HS-5 (cell line): ENCODE data around the gene CTDP1.
"Not testable (repeated sequence)": the region's sequence is repeated elsewhere in the genome, so short reads cannot be mapped to it uniquely, and the experiment has no call there.

Source experiments
- DNase-seq: peaks from one replicate; pipeline ENCODE4 v3.0.0-alpha.2; 2012; ENCODE audit warnings: low read depth

The CTDP1 gene

DNA sequence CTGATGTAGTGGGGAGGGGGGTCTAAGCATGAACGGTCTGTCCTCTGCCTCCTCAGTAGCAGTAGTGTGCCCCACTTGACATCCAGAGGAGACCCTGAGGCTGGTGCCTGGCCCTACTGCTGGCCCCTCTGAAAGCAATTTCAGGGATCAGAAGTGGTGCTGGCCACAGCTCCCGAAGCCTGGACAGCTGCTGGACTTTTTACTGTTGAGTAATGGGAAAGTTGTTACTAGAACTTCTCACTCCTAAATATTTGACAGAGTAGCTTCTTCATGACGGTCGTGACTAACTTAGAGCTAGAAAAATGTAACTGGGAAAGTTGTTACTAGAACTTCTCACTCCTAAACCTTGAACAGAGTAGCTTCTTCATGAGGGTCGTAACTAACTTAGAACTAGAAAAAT is 23.3 kb downstream of the CTDP1 start:
- DNase-seq = no peak

DNA sequence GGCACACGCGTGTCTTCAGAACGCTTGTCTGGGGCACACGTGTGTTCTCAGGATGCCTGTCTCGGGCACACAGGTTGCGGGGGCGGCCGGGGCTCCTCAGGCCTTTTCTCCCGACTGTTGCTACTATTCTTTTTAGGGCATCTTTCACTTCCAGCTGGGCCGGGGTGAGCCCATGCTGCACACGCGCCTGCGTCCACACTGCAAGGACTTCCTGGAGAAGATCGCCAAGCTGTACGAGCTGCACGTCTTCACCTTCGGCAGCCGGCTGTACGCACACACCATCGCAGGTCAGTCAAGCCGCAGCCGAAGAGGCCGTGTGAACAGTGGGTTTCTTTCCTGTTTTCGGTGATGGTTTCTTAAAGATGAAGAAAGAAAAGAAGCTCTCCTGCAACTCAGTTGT is 25.0 kb downstream of the CTDP1 start:
- DNase-seq = no peak

DNA sequence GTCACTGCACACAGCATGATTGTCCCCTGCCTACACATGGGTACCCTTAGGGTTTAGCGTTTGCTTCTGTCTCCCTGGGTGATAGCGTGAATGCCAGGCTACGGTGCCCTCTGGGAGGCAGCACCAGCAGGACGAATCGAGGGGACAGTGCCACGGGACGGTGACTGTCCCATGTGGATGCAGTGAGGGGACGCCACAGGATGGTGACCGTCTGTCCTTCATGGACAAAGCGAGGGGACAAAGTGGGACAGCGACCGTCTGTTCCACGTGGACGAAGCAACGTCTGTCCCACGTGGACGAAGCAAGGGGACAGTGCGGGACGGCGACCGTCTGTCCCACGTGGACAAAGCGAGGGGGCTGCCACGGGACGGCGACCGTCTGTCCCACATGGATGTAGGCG is 25.7 kb downstream of the CTDP1 start:
- DNase-seq = no peak

DNA sequence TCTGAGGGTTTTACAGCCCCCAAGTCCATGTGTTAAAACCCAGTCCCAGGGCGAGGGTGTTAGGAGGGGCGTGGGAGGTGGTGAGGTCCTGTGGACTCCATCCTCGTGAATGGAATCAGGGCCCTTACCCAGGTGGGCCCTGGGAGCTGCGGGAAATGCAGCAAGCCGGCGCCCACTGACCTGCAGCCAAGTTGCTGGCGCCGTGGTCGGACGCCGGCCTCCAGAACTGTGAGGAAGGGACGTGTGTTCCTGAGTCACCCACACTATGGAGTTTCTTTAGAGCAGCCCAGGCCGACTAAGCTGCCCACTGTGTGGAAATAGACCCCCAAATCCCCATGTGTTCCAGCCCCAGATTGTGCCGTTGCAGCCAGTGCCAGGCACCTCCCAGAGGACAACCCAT is 26.4 kb downstream of the CTDP1 start:
- DNase-seq = no peak

DNA sequence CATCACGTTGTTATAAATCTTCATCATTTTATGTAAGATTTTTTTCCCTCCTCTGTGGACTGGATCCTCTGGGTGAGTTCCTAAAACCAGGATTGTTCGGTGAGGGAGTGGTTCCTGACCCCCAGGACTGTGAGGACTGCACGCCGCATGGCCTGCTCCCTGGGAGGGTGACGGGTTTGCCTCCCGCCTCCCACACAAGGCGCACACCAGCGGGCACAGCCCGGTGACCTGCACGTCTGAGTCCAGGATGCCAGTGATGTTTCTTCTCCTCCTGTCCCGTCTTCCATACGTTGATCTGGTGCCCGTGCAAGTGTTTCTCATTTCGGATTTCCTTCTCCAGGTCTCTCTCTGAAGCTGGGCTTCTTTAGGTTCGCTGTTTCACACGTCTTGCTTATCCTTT is 27.1 kb downstream of the CTDP1 start:
- DNase-seq = no peak

DNA sequence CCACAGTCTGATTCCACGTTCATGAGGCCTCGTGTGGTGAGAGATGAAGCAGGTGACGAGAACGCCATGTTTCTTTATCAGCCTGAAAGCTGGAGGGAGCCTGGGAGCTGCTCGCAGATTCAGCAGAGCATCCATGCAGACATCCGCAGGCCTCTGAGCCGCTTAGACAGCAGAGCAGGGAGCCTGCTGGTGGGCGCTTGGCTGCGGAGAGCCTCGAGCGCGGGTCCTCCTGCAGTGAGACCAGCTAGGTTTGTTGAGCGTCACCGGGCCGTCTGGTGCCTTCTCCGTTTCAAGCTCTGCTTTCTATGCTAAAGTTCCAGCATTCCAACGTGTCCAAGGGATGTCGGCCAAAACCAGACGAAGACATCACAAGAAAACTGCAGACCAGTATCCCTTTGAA is 27.6 kb downstream of the CTDP1 start:
- no peak for DNase-seq

DNA sequence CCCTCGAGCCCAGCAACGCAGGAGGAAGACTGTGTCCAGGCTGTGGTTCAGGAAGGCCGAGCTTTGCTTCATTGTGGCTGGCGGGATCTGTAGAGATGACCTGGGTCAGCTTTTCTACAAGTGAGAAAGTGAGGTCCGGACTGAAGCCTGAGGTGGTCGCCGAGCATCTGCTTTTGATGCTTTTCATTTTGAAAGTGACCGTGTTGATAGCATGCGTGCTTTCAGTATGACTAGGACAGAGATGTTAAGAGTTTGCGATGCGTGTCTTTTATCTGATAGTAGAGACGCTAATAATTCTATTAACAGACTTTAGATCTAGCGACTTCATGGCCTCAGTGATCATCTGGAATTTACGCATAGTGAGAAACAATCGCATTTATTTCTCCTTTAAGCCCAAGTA is 28.1 kb downstream of the CTDP1 start:
- no peak for DNase-seq

DNA sequence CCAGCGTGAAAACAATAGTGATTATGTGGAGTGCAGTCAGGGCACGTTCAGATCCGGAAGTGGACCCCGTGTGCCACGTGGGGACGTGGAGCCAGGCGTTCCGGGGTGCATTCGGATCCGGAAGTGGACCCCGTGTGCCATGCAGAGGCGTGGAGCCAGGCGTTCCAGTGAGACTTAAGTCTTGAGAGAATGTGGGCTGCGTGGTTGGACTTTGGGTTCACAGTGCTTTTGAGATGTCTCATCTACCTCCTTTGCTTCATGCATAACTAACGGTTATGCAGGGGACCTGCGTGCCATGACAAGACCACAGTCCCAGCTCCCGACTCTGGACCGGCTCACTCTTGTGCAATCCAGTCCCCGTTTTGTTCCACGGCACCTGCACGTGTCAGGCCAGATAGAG is 28.8 kb downstream of the CTDP1 start:
- DNase-seq = no peak

DNA sequence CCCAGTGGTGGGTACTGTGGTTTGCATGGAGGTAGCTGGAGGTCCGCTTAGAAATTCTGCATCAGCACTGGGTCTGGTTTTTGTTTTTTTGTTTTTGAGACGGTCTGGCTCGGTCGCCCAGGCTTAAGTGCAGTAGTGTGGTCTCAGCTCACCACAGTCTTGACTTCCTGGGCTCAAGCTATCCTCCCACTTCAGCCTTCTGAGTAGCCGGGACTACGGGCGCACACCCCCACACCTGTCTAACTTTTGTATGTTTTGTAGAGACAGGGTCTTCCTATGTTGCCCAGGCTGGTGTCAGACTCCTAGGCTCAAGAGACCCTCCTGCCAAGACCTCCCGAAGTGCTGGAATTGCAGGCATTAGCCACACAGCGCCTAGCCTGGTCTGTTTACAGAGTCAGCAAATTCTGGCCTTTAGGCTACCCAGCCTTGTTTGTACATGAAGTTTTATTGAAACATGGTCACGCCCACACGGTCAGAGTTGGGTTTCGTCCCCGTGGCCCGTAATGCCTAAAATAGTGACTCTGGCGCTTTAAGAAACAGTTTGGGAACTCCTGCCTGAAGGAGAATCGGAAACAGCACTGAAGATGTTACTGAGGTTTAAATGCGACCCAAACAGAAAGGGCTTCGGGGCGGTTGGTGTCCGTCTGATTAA is 32.7 kb downstream of the CTDP1 start:
- DNase-seq = no peak

DNA sequence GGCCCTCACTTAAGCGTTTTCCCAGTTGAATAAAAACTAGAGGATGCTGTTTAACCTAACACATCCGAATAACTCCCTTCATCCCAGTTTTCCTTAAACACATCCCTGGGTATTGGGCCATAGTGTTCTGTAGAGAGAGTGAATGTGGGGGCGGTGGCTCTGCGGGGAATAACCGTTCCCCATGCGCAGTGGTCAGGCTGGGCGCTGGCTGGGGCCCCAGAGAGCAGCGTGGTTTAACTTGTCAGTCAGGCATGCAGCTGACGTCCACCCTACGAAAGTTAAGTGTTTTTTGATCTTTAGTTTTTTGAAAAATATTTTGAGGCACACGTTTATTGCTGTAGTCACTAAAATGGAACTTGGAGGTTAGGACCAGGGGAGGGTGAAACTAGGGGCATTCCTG is 33.7 kb downstream of the CTDP1 start:
- DNase-seq = no peak

DNA sequence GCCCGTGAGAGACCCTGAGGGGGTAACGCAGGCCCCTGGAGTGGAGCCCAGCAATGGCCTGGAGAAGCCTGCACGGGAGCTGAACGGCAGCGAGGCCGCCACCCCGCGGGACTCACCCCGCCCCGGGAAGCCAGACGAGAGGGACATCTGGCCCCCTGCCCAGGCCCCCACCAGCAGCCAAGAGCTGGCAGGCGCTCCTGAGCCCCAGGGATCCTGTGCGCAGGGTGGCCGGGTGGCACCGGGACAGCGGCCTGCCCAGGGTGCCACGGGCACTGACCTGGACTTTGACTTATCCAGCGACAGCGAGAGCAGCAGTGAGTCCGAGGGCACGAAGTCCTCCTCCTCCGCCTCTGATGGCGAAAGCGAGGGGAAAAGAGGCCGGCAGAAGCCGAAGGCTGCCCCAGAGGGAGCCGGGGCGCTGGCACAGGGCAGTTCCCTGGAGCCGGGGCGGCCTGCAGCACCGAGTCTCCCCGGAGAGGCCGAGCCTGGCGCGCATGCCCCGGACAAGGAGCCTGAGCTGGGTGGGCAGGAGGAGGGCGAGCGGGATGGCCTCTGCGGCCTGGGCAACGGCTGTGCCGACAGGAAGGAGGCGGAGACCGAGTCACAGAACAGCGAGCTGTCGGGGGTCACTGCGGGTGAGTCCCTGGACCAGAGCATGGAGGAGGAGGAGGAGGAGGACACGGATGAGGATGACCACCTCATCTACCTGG is 35.1 kb downstream of the CTDP1 start:
- DNase-seq = no peak

DNA sequence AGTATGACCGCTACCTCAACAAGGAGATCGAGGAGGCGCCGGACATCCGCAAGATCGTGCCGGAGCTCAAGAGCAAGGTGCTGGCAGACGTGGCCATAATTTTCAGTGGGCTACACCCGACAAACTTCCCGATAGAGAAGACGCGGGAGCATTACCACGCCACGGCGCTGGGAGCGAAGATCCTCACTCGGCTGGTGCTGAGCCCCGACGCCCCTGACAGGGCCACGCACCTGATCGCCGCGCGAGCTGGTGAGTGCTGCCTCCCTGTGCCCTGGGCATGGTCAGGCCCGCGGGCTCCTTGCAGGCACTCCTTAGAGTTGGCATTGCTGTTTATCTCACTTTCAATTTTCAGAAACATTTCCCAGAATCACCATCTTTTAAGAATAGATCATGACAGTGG is 35.7 kb downstream of the CTDP1 start:
- no peak for DNase-seq

DNA sequence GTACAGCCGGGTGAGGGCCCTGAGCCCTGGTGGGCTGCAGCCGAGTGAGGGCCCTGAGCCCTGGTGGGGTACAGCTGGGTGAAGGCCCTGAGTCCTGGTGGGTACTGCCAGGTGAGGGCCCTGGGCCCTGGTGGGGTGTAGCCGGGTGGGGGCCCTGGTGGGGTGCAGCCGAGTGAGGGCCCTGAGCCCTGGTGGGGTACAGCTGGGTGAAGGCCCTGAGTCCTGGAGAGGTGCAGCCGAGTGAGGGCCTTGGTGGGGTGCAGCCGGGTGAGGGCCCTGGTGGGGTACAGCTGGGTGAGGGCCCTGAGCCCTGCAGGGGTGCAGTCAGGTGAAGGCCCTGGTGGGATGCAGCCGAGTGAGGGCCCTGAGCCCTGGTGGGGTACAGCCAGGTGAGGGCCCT is 37.5 kb downstream of the CTDP1 start:
- no peak for DNase-seq

DNA sequence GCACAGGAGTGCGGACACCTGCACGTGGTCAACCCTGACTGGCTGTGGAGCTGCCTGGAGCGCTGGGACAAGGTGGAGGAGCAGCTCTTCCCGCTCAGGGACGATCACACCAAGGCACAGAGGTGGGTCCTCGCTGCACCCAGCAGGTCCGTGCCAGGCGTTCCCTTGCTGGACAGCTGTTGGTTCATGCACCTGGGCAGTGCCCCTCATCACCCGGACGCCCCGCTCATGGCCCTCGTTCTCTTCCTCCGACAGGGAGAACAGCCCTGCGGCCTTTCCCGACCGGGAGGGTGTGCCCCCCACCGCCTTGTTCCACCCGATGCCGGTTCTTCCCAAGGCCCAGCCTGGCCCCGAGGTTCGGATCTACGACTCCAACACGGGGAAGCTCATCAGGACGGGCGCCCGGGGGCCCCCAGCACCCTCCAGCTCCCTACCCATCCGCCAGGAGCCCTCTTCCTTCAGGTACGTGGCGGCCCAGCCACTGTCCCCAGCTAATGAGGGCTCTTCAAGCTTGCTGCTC is 38.0 kb downstream of the CTDP1 start:
- no peak for DNase-seq

DNA sequence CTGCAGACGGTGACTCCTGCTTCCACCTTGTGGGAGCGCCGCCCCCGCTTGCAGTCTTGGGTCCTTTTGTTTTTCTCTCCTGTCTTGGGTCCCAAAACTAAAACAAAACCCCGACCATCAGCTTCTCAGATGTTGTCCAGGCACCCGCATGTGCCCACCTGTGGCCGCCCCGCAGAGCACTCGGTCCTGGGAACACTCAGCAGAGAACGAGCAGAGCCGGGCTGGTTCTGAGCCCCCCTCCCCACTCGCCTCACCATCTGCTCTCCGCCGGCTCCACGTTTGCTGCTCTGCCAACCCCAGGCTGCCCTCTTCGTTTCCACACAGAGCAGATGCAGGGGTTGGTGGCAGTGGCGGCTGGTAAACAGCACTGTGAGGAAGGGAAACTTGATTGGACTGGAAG is 38.5 kb downstream of the CTDP1 start:
- DNase-seq = no peak

DNA sequence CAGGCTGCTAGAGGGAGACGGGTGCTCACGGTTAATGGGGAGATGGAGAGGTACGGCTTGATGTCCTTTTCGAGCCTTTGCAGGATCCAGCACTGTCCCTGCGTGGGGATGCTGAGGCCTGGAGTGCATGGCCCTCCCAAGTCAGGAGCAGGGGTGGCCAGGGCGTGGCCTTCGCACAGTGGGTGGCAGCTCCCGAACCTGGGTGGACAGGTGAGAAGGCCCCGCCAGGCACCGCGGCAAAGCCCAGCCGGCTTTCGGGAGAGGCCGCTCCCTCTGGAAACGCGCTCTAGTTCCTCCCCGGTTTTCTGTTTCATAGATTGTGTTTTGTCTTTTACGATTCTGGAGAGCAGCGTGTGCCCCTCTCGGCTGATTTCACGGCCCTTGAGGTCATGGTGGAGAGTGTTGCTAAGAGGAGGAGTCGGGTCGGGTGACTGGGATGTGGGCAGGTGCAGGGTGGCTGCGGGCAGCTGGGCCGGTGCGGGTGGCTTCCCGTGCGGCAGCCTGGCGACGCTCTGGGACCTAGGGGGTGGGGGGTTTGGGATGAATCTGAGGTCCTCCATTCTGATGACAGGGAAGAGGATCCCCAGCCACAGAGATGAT is 39.4 kb downstream of the CTDP1 start:
- no peak for DNase-seq

DNA sequence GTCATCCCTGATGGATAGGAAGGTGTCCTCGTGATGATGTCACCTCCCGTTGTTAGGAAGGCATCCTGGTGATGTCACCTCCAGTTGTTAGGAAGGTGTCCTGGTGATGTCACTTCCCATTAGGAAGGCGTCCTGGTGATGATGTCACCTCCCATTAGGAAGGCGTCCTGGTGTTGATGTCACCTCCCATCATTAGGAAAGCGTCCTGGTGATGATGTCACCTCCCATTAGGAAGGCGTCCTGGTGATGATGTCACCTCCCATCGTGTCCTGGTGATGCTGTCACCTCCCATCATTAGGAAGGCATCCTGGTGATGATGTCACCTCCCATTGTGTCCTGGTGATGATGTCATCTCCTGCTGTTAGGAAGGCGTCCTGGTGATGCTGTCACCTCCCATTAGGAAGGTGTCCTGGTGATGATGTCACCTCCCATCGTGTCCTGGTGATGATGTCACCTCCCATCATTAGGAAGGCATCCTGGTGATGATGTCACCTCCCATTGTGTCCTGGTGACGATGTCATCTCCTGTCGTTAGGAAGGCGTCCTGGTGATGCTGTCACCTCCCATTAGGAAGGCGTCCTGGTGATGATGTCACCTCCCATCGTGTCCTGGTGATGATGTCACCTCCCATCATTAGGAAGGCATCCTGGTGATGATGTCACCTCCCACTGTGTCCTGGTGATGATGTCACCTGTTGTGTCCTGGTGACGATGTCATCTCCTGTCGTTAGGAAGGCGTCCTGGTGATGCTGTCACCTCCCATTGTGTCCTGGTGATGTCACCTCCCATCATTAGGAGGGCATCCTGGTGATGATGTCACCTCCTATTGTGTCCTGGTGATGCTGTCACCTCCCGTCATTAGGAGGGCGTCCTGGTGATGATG is 40.1 kb downstream of the CTDP1 start:
- DNase-seq = not testable (repeated sequence)

DNA sequence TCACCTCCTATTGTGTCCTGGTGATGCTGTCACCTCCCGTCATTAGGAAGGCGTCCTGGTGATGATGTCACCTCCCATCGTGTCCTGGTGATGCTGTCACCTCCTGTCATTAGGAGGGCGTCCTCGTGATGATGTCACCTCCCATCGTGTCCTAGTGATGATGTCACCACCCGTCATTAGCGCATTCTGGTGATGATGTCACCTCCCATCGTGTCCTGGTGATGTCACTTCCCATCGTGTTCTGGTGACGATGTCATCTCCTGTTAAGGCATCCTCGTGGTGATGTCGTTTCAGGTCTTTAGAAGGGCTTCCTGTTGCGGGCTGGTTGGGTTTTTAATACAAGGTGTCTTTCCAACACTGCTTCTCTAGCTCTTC is 40.7 kb downstream of the CTDP1 start:
- no peak for DNase-seq

DNA sequence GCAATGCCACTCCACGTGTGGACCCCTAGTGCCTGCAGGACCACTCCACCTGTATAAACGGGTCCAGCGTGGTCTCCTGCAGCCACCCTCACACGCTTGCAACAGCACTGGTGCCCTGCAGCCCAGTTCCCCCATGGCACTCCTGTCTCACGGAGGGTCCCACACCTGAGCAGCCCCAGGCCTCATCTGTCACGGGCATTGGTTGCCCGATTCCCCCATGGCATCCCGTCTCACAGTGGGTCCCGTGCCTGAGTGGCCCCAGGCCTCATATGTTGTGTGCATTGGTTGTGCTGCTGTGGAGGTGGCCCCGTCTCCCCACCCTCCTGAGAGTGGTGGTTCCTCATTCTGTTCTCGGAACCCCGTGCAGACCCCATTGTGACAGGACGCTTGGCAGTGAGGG is 43.4 kb downstream of the CTDP1 start:
- no peak for DNase-seq

DNA sequence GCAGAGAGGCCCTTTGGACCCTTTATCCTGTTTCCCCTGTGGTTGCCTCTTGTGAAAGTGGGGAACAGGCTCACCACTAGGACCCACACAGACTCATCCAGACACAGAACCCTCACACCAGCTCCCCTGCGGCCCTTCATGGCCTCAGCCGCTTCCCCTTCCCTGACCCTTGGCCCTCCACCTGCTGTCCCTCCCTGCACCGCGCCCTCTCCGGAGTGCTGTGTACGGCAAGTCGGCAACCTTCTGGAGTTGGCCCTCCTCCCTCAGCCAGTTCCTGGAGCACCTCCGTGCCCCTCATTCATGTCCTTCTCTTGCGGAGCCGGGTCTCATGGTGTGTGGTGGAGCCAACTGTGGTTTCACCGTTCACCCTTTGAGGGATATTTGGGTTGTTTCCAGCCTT is 44.0 kb downstream of the CTDP1 start:
- no peak for DNase-seq

DNA sequence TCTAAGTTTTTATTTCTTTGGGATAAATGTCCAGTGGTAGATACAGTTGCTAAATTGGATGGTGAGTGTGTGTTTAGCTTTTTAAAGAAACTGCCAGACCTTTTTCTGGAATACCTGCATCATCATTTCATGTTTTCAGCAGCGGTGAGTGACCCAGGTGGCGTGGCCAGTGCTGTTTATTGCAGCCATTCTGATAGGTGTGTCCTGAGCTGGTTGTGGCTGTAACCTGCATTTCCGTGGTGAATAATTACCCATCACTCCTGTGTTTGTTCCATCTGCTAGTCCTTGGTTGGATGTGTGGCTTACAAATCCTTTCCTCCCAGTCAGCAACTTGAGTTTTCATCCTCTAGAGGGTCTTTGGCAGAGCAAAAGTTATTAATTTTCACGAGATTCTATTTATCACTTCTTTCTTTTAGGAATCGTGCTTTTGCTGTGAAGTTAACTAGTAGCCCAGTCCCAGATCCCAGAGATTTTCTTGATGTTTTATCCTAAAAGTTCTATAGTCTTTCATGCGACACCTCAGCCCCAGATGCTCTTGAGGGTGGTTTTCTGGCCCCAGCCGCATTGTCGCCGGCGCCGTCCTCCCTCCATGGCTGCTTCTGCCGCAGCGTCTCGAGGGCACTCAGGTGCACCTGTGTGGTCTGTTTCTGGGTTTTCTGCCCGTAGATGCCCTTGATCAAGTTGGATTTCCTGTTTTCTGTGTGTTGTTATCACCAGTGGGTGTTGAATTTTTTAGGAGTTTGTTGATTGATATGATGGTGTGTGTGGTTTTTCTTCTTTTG is 44.9 kb downstream of the CTDP1 start:
- no peak for DNase-seq

DNA sequence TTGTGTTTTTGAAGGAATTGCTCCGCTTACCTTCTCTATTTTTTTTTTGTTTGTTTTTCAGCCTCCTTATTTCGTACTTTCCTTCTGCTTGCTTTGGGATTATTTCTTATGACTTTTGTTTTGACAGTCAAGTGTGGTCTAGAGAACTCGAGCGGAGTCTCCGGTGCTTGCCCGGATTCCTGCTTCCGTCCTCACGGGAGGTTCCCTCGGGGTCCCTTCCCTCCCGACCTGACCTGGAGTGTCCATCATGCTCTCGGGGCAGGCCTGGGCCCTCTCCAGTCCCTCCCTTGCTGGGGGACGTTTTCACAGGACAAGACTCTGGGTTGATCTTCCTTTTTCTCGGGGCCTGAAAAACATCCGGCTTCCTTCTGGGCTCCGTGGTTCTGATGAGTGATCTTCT is 45.9 kb downstream of the CTDP1 start:
- DNase-seq = no peak
